IPS-11a (cell line): Measurements from ENCODE around the gene TSTD2.

Source experiments
- H3K4me3 ChIP-seq: one replicate; pipeline ENCODE4 v1.5.1; 2013; ENCODE audit warnings: low read depth, low read length, control low read depth

TSTD2 gene

GRCh38 chr9:97632985-97633858 lies at the start of gene TSTD2, which contains the start of gene NCBP1:
Gene TSTD2 (minus strand): TSS chr9:97633368. CDS start chr9:97627562, 5,806 bp downstream.
Gene NCBP1 (plus strand): TSS chr9:97633821. CDS start chr9:97633882, 61 bp downstream.
- H3K4me3 ChIP-seq = peak within 1 kb of the TSS; percentile 96

- H3K4me3 ChIP-seq = no peak overlapping the region
These were observed 49.1 kb upstream of the TSTD2 start for GRCh38 chr9:97682242-97682641.

- H3K4me3 ChIP-seq = no peak overlapping the region
These were observed 42.5 kb upstream of the TSTD2 start for GRCh38 chr9:97675655-97676054.

- H3K4me3 ChIP-seq = no peak overlapping the region
These were observed 40.8 kb upstream of the TSTD2 start for GRCh38 chr9:97673922-97674321.

GRCh38 chr9:97672403-97672802 lies 39.2 kb upstream of the TSTD2 start:
- H3K4me3 ChIP-seq = no peak overlapping the region

- no peak overlapping the region for H3K4me3 ChIP-seq
These were observed 37.4 kb upstream of the TSTD2 start for GRCh38 chr9:97670586-97670985.

GRCh38 chr9:97668485-97668884 lies 35.3 kb upstream of the TSTD2 start:
- H3K4me3 ChIP-seq = no peak overlapping the region

- no peak overlapping the region for H3K4me3 ChIP-seq
These were observed 33.9 kb upstream of the TSTD2 start for GRCh38 chr9:97666907-97667686.

- no peak overlapping the region for H3K4me3 ChIP-seq
These were observed 32.6 kb upstream of the TSTD2 start for GRCh38 chr9:97665742-97666141.

GRCh38 chr9:97660847-97661246 lies 27.7 kb upstream of the TSTD2 start:
- no peak overlapping the region for H3K4me3 ChIP-seq

GRCh38 chr9:97660340-97660739 lies 27.2 kb upstream of the TSTD2 start:
- H3K4me3 ChIP-seq = no peak overlapping the region

GRCh38 chr9:97659771-97660170 lies 26.6 kb upstream of the TSTD2 start:
- H3K4me3 ChIP-seq = no peak overlapping the region

GRCh38 chr9:97658707-97659106 lies 25.5 kb upstream of the TSTD2 start:
- no peak overlapping the region for H3K4me3 ChIP-seq

- H3K4me3 ChIP-seq = no peak overlapping the region
These were observed 18.5 kb upstream of the TSTD2 start for GRCh38 chr9:97651646-97652045.

GRCh38 chr9:97647996-97648395 lies 14.8 kb upstream of the TSTD2 start:
- no peak overlapping the region for H3K4me3 ChIP-seq

- no peak overlapping the region for H3K4me3 ChIP-seq
These were observed 12.6 kb upstream of the TSTD2 start for GRCh38 chr9:97645720-97646119.

GRCh38 chr9:97640325-97640724 lies 7.2 kb upstream of the TSTD2 start:
- H3K4me3 ChIP-seq = no peak overlapping the region

- no peak overlapping the region for H3K4me3 ChIP-seq
These were observed 5.5 kb upstream of the TSTD2 start for GRCh38 chr9:97638666-97639065.

- H3K4me3 ChIP-seq = no peak overlapping the region
These were observed 3.7 kb upstream of the TSTD2 start for GRCh38 chr9:97636903-97637302.

- peak overlapping the region; percentile 96 for H3K4me3 ChIP-seq
These were observed 1.9 kb upstream of the TSTD2 start for GRCh38 chr9:97635026-97635425.

- H3K4me3 ChIP-seq = peak overlapping the region; percentile 96
These were observed 807 bp upstream of the TSTD2 start for GRCh38 chr9:97633859-97634490.
